GM12873 (cell line): Measurements from ENCODE around the gene EIPR1.

Source experiments
- CTCF ChIP-seq: IDR thresholded peaks from 2 replicates; pipeline ENCODE4 v1.5.1; 2012; ENCODE audit warnings: low read depth, mild to moderate bottlenecking, moderate library complexity, low read length, control low read depth; ENCODE audit not compliant: insufficient read depth; ENCODE audit errors: missing control alignments

EIPR1 gene

GRCh38 chr2:3376821-3377220, 797 bp downstream of the EIPR1 start:
- TF ChIP-seq CTCF = no peak

GRCh38 chr2:3368261-3368722, 9.3 kb downstream of the EIPR1 start:
- no peak for TF ChIP-seq CTCF

- no peak for TF ChIP-seq CTCF
Observed at GRCh38 chr2:3365219-3365618, 12.4 kb downstream of the EIPR1 start.

- no peak for TF ChIP-seq CTCF
Observed at GRCh38 chr2:3361518-3362389, 15.9 kb downstream of the EIPR1 start.

- TF ChIP-seq CTCF = no peak
Observed at GRCh38 chr2:3357926-3358325, 19.7 kb downstream of the EIPR1 start.

GRCh38 chr2:3356799-3357198, 20.8 kb downstream of the EIPR1 start:
- TF ChIP-seq CTCF = no peak

- TF ChIP-seq CTCF = no peak
Observed at GRCh38 chr2:3355951-3356569, 21.6 kb downstream of the EIPR1 start.
